GM19238 (cell line): Measurements from ENCODE around the gene SLC35C1.

Experiments
- DNase-seq: peaks from one replicate; pipeline ENCODE4 v3.0.0; 2011; ENCODE audit warnings: low spot score; ENCODE audit not compliant: insufficient read length

Gene SLC35C1

DNA sequence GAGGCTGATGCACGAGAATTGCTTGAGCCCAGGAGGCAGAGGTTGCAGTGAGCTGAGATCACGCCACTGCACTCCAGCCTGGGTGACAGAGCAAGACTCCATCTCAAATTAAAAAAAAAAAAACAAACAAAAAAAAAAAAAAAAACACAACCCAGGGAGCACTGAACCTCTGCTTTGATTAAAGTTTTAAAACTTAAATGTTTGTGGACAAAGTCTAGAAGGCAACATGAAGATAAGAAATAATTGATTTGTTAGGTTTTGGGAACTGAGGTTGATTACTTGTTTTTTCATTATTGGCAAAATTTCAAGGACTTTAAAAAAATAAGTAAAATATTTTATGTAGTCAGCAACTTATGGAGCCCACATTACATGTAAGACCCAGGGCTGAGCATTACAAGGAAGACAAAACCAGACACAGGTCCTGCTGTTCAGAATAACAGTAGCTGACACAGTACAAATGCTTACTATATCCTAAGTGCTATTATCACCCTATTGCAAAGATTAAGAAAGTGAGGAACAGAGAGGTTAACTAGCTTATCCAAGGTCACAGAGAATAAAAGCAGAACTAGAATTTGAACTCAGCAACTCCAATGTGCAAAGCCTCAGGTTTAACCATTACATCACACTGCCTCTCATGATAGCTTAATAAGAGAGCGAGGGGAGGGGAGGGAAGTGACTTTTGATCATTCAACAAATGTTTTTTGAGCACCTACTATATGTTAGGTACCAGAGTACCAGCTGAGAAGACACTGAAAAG, 40.1 kb downstream of the SLC35C1 start:
- no peak for DNase-seq

GRCh38 chr11:45846174-45846675, 41.3 kb downstream of the SLC35C1 start:
- no peak for DNase-seq

DNA sequence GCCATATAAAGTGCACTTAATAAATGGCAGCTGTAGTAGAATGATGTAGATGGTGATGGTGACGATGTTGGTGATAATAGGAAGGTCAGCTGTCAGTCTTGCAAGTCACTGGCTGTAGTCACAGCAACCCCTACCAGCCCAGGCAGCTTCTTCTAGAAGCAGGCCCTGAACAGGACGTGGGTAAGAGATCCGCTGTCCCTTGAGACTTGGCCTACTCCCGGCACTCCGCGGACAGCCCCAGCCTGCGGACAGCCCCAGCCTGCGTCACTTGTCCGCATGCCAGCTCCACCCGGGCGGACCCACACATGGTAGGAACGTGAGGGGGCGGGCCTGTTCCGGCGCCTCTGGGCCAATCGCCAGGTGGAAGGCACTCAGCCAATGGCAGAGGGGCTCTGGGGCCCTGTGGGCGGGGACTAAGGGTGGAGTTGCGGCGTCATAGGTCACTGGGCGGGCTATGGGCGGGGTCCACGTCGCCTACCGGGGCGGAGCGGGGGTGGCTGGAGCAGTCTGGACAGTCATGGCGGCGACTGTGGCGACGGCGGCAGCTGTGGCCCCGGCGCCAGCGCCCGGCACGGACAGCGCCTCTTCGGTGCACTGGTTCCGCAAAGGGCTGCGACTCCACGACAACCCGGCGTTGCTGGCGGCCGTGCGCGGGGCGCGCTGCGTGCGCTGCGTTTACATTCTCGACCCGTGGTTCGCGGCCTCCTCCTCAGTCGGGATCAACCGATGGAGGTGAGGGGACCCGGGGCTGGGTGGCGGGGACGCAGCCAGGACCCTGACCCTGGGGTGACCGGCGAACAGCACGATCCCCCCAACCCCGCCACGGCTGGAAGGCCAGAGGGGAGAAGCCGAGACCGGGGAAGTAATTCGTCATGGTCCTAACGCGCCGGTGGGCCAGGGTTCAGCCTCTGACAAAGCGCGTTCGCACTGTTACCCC, 42.3 kb downstream of the SLC35C1 start, which contains the start of gene CRY2:
TSS of gene CRY2 (plus strand) at position 502 of the 937 bp plus-strand sequence. CDS start at position 518, 16 bp downstream.
- peak; percentile 96 for DNase-seq

DNA sequence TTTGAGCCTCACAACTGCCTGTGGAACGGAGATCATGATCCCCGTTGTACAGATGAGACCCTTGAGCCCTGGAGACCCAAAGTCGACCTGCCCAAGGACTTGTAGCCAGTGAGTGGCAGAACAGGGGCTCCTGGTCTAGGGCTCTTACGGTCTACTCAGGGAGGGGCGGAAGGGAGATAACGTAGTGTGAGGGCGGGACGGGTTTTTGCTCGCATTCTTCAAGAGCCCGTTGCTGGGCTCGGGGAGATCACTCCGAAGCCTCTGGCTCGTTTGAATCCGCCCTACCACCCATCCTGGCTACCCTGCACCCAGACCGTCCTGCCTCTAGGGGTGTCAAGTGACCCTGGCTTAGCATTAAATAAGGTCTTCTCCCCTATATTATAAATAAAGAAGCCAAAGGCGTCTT, 43.0 kb downstream of the SLC35C1 start:
- DNase-seq, result peak; percentile 34

DNA sequence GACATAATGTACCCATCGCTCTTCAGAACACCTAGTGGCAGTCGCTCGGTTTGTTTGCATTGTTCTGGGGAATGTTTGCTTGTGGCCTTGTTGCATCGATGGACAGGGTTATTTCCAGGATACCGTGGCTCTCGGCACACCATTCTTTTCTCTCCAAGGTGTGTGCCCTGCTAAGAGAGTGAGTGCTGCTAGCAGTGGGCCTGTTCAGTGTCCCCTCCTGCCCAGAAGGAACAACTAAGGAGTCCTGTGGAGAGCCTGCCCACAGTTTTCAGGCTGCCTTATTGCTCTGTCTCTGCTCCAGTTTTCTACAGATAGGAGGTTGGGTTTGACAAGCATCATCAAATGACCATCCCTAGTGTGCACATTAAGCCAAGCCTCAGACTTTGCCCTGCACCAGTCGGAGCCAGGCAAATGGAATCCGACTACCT, 43.7 kb downstream of the SLC35C1 start:
- no peak for DNase-seq

DNA sequence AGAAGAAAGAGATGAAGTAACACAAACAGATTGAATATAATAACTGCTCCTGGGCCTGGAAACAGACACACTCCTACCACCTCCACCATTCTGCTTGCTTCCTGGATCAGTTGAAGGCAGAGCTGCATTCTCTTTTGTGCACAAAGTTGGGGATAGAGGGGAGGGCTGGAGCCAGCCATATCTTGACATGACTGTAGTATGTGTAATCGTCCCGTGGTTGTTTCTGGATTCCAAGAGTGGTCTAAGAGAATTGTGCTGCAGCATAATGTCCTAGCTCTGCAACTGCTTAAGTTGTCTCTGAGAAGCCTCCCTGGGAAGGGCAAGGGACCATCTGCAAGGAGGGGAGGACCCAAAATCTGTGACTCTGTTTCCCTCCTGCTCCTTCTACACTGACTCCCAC, 45.5 kb downstream of the SLC35C1 start:
- DNase-seq, result no peak

DNA sequence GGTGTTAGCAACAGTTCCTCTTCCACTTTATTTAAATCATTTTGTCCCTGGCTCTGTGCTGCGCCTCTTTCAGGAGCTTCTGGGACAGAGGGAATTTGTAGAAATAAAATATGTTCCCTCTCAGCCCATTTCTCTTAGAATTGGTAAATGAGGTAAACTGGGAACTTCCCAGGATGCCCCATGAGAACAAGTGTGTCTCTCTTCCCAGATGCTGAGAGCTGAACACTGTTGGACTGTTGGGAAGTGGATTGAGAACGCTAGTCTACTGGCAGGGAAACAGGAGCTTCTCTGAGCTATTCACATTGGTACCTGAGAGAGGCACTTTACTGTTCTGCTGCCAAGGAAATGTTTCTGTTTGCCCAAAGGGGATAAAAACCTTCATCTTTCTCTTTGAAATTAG, 46.3 kb downstream of the SLC35C1 start:
- no peak for DNase-seq

DNA sequence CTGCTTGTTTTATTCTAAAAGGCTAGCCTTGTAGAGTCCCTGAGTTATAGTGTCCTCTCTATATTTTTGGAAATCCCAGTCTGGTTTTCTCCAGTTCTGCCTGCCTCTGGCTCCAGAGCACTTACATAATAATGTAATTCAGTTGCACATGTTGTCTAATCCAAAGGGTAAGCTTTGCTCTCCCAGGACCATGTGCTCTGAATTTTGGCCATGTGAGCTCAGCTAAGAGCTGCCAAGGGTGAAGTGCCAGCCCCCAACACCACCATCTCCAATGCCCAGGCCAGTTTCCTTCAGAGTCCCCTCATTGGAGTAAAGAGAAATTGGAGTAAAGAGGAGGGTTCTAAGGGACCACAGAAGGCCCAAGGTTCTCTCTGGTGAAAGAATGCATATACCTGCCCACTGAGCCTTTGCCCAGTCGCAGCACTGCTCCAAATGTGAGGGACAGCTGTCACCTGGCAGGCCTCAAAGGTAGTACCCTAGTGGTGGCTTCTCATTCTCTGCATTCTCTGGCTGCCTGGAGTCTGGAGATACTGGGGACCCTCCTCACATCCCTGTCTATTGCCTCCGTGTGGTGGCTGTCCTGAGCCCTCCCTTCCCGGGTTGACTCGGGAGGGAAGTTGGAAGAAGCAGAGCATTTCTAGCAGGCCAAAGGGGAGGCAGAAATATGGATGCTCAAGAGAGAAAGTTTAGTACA, 47.2 kb downstream of the SLC35C1 start:
- no peak for DNase-seq

GRCh38 chr11:45852712-45853101, 47.8 kb downstream of the SLC35C1 start:
- peak; percentile 42 for DNase-seq

GRCh38 chr11:45853332-45854219, 48.6 kb downstream of the SLC35C1 start:
- no peak for DNase-seq

GRCh38 chr11:45855308-45855707, 50.4 kb downstream of the SLC35C1 start:
- DNase-seq, result no peak

DNA sequence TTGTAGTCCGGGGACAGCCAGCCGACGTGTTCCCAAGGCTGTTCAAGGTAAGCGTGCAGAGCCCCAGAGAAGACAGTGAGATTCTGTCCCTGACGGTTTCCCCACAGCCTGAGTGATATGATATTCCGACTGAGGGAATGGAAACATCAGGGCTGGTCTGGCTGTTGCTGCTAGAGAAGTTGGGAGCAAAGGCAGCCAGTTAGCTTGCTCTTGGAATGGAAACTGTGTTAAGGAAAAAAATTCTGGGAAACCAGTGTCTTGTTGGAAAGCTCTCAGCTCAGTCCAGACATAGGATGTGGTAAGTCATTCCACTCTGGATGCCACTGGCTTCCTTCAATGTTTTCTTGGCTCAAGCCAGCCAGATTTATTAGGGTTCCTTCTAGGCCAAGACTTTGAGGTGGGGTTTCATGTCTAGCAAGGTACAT, 51.1 kb downstream of the SLC35C1 start:
- DNase-seq, result no peak

GRCh38 chr11:45857961-45858474, 53.1 kb downstream of the SLC35C1 start:
- no peak for DNase-seq

DNA sequence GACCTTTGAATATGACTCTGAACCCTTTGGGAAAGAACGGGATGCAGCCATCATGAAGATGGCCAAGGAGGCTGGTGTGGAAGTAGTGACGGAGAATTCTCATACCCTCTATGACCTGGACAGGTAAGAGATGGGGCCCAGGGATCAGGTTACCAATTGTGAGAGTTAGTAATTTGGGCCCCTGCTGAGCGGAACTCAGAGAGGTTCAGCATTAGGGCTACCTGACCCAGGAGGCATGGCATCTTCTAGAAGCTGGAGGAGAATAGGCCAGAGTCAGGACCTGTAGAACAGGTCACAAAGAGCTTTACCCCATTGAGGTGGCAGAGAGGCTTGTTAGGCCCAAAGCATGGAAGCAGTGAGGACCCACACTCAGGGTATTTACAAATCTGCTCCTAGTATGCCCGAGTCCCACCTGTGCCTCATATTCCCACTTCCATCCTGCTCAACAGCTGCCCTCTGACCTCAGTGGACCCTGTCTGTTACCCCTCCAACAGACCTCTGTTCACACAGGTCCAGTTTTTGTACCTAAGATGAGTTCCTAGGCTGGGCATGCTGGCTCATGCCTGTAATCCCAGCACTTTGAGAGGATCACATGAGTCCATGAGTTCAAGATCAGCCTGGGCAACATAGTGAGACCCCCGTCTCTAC, 53.9 kb downstream of the SLC35C1 start:
- DNase-seq, result no peak

DNA sequence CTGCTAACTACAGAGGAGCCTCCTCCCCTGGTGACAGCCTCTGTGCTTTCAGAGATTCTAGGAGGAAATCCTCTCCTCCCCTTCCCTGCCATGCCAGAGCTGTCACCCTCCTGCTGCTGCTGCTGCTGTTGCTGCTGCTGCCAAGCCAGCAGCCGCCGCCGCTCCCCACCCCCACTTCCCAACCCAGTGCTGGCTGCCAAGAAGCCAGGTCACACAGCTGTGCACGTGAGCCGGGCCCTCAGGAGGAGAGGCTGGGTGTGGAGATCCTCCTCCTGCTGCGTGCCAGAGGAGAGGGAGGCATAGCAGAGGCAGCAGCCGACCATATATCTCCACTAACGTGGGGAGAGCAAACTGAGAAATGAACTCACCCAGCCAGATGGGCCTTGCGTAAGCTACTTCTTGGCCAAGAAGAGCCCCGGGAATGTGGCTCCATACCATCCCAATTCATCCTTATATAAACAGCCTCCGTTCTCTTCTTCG, 54.8 kb downstream of the SLC35C1 start:
- DNase-seq, result no peak

DNA sequence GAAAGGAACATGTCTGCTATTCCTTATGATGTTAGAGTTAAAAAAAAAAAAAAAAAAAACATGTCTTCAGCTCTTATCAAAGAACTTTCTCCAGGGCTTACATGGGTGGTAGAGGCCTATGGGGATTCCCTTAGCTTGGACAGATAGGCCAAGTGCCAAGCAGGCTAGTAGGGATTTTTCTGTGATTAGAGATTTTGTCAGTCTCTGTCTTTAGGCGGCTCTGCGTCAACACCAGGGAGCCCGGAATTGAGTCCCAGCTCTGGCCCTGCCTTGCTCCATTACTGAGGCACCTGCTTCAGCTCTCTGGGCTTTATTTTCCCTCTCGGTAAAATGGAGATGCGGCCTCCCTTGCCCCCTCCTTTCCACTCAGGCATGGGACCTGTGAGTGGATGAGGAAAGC, 55.4 kb downstream of the SLC35C1 start:
- DNase-seq, result no peak

DNA sequence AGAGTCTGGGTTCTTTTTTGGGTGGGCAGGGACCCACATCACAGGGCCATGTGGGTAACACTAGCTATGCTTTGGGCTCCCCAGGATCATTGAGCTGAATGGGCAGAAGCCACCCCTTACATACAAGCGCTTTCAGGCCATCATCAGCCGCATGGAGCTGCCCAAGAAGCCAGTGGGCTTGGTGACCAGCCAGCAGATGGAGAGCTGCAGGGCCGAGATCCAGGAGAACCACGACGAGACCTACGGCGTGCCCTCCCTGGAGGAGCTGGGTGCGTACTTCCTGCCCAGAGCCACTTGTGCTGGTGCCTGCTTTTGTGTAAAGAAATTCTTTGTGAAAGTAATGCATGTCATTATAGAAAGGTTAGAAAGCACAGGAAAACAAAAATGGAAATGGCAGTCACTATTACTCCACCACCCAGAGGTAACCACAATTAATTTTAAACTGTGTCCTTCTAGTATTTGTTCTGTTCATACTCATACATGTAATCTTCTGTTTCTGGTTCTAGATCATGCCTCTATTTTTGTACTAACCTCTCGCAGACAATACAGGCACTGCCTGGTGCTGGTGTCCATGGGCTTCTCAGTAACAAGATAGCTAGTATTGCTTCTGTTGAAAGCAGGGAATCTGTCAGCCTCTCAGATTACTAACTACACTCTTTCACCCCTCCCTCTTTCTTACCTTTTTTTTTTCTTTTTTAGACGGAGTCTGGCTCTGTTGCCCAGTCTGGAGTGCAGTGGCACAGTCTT, 56.0 kb downstream of the SLC35C1 start:
- no peak for DNase-seq
